Measurements from ENCODE around the gene PSMA5. TPM values are rescaled to one million over a fixed set of nuclear protein-coding genes. Genes with fewer than 3 reads are reported as not detected.

PSMA5 gene
- total and polyA plus RNA-seq, 2 of the 13 experiments (the other 11 are each of a cell fraction or from before 2014, with no cell fraction given), result 140 to 169 TPM

- Histone ChIP-seq H3K9ac (ENCODE audit: insufficient read depth, low read depth, low read length) (no peak overlapping the region), H3K27me3 (ENCODE audit: control insufficient read depth in 1 of 2, insufficient read depth in 2 of 2, low read length in 2 of 2) (no peaks in the 10 kb centered on the region), H3K4me2 (ENCODE audit: low read depth, low read length) (no peak overlapping the region), H3K9me3 (ENCODE audit: low read length) (no peaks in the 10 kb centered on the region), H3K4me1 (ENCODE audit: insufficient read depth, low read length) (peaks cover 22% of the 10 kb centered on the region), H3K4me3 (replicated peaks in 1 of 3; ENCODE audit: insufficient read depth in 1 of 3, low read depth in 2 of 3, low read length in 3 of 3) (no peak overlapping the region), H3K27ac (ENCODE audit: extremely low read length, insufficient read depth, low read length) (no peak overlapping the region), H3K36me3 (replicated peaks in 1 of 2; ENCODE audit: control insufficient read depth in 1 of 2, insufficient read depth in 2 of 2, low read length in 2 of 2) (peaks cover 20 to 63% of the 10 kb centered on the region in 2 experiments), H2AFZ (ENCODE audit: low read length) (no peak overlapping the region), H4K20me1 (ENCODE audit: insufficient read depth, low read length) (no peaks in the 10 kb centered on the region), H3K79me2 (ENCODE audit: insufficient read depth, low read length) (no peaks in the 10 kb centered on the region)
- in situ Hi-C loops (cut with HindIII; ENCODE audit: extremely low pct_ligation_motif_present, low pct_unique_long_range_greater_than_20kb), result no loop called here
- intact Hi-C loops (cut with micrococcal nuclease; ENCODE audit: unreplicated experiment), result loop anchor here (5.0 kb wide), 1 partner anchor 46 kb away; the partner anchor contains the start of gene SORT1
- no TSS peak for BruUV-seq (replicated peaks)
- ChIA-PET CTCF (ENCODE audit: low intra/inter-chr PET ratio, low total read pairs) (no interaction called here), POLR2A (no interaction called here)
- no peak for FAIRE-seq
- WGBS (ENCODE audit: low lambda C conversion rate), result 84% methylated on average over 5 of the region's 5 CpGs
- no peak for TF ChIP-seq MLXIP (CRISPR knock-in tag; IDR thresholded peaks at IDR 0.05; ENCODE audit: borderline replicate concordance)
- TF ChIP-seq GMEB1 (CRISPR knock-in tag; IDR thresholded peaks at IDR 0.05; ENCODE audit: borderline replicate concordance), result no peak
- no peak for ATAC-seq
- DNase-seq (ENCODE audit: low spot score), result no peak
Observed at GRCh38 chr1:109351457-109351856, 74.8 kb downstream of the PSMA5 start.

- POLR2A ChIA-PET, result no interaction called here
- Histone ChIP-seq H3K4me1 (ENCODE audit: insufficient read depth, low read length) (peaks cover 30% of the 10 kb centered on the region), H3K4me3 (replicated peaks in 1 of 3; ENCODE audit: insufficient read depth in 1 of 3, low read depth in 2 of 3, low read length in 3 of 3) (no peak overlapping the region), H3K79me2 (ENCODE audit: insufficient read depth, low read length) (no peaks in the 10 kb centered on the region), H3K4me2 (ENCODE audit: low read depth, low read length) (no peak overlapping the region), H2AFZ (ENCODE audit: low read length) (no peak overlapping the region), H4K20me1 (ENCODE audit: insufficient read depth, low read length) (no peaks in the 10 kb centered on the region), H3K27ac (ENCODE audit: extremely low read length, insufficient read depth, low read length) (no peak overlapping the region), H3K36me3 (replicated peaks in 1 of 2; ENCODE audit: control insufficient read depth in 1 of 2, insufficient read depth in 2 of 2, low read length in 2 of 2) (peaks cover 18 to 63% of the 10 kb centered on the region in 2 experiments), H3K27me3 (ENCODE audit: control insufficient read depth in 1 of 2, insufficient read depth in 2 of 2, low read length in 2 of 2) (no peaks in the 10 kb centered on the region), H3K9me3 (ENCODE audit: low read length) (no peaks in the 10 kb centered on the region), H3K9ac (ENCODE audit: insufficient read depth, low read depth, low read length) (no peak overlapping the region)
- 100% methylated on average over 1 of the region's 1 CpG for WGBS (ENCODE audit: low lambda C conversion rate)
- intact Hi-C loops (cut with micrococcal nuclease; ENCODE audit: unreplicated experiment) (loop anchor here (5.0 kb wide), 1 partner anchor 47 kb away; the partner anchor contains the start of gene SORT1), in situ Hi-C loops (cut with HindIII; ENCODE audit: extremely low pct_ligation_motif_present, low pct_unique_long_range_greater_than_20kb) (no loop called here)
- ATAC-seq (no peak), FAIRE-seq (no peak), DNase-seq (ENCODE audit: low spot score) (no peak)
- no TSS peak for BruUV-seq (replicated peaks)
- TF ChIP-seq ZNF83 (CRISPR knock-in tag; IDR thresholded peaks at IDR 0.05; ENCODE audit: borderline replicate concordance), result no peak
- TF ChIP-seq ZBTB42 (CRISPR knock-in tag; IDR thresholded peaks at IDR 0.05), result no peak
- TF ChIP-seq DNMT3B (CRISPR knock-in tag; conservative IDR thresholded peaks at IDR 0.05), result no peak
- TF ChIP-seq ZNF20 (CRISPR knock-in tag; IDR thresholded peaks at IDR 0.05), result no peak
- TF ChIP-seq BHLHE40 (IDR thresholded peaks at IDR 0.05; ENCODE audit: low read length), result no peak
- TF ChIP-seq RERE (CRISPR knock-in tag; IDR thresholded peaks at IDR 0.05; ENCODE audit: low read depth), result no peak
- CTCF ChIA-PET (ENCODE audit: low intra/inter-chr PET ratio, low total read pairs), result no interaction called here
Observed at GRCh38 chr1:109350655-109351054, 75.6 kb downstream of the PSMA5 start.
